GM12874 (cell line): ENCODE data around the gene CDC42BPA.

Source experiments
- TF ChIP-seq, protein P1 (sequence below): IDR thresholded peaks from 2 replicates; pipeline ENCODE4 v1.5.1; 2011; ENCODE audit warnings: low read depth, mild to moderate bottlenecking, control low read depth, low read length, moderate library complexity; ENCODE audit not compliant: insufficient read depth

The CDC42BPA gene

DNA sequence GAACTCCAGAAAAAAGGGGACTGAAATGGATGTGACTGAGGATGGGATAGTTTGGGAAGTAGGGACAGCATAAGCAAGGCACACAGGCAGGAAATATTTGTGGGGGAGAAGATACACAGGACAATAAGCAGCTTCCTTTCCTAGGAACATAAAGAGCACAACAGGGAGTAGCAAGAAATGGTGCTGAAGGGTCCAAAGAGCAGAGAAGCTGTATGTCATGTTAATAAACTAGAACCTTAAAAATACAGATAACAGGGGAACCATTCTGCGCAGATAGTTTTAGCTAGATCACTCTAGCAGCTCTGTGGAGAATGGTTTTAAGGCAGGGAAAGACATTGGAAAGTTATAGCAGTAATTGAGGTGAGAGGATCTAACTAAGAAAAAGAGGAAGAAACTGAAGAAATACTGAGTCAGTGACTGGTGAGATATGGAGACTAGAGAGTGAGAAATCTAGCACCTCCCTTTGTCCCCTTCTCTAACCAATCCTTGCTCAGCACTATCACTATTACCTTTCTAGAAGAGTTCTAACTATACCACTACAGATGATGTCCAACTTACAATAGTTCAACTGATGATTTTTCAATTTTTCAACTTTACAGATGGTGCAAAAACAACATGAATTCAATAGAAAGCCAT lies 95.0 kb downstream of the CDC42BPA start:
- TF ChIP-seq, protein P1, sequence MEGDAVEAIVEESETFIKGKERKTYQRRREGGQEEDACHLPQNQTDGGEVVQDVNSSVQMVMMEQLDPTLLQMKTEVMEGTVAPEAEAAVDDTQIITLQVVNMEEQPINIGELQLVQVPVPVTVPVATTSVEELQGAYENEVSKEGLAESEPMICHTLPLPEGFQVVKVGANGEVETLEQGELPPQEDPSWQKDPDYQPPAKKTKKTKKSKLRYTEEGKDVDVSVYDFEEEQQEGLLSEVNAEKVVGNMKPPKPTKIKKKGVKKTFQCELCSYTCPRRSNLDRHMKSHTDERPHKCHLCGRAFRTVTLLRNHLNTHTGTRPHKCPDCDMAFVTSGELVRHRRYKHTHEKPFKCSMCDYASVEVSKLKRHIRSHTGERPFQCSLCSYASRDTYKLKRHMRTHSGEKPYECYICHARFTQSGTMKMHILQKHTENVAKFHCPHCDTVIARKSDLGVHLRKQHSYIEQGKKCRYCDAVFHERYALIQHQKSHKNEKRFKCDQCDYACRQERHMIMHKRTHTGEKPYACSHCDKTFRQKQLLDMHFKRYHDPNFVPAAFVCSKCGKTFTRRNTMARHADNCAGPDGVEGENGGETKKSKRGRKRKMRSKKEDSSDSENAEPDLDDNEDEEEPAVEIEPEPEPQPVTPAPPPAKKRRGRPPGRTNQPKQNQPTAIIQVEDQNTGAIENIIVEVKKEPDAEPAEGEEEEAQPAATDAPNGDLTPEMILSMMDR: no peak

DNA sequence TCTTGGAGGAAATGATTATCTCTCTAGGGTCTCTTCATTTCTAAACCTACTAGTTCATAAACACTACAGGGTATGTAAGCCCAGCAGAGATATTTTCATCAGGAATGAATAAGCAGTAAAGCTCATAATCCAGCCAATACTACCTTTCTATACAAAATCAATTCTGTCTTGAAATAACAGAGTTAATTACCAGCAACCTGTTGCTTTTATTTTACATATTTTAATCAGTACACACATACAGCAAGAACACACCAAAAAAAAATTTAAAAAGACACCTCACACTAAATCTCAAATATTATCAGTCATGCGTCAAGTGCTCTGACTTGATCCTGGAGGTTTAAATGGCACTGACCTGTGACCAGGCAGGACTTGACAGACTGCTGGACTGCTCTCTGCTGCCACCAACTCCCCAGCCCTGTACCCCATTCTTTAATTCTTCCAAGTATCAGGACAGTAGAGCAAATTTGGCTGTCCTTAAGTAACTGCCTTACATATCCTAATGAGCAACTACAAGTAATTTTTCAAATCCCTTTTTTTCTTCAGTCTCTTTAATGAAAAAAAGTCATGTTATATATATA lies 98.5 kb downstream of the CDC42BPA start:
- TF ChIP-seq, protein P1: no peak

DNA sequence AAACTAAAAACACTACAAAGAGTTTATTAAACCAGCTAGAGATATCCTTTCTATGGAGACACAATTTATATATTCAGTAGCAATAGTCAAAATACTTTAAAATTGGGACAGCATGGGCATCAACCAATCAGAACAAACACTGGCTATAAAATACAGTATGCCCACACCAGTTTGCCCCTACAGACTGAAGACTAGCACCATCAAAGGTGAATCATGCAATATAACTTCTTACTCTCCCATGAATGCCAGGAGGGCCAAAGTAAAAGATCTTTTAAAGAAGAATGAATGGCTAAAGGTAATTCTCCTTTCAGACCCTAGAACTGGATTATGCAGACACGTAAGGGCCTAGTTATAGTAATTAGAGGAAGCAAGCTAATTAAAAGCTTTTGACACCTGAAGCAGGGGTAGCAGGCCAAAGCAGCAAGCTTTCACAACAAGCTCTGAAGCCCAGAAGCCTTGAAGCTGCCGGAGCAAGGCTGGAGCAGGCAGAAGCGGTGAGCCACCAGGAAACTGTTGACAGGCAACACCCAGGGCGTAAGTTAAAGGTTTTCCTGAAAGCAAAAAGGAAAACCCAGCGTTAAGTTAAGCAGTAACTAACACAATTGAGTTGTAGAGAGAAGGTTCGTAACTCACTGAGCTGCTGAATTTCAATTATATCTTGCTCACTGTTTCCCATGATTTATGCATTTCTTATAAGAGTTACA lies 99.3 kb downstream of the CDC42BPA start:
- TF ChIP-seq, protein P1: no peak

DNA sequence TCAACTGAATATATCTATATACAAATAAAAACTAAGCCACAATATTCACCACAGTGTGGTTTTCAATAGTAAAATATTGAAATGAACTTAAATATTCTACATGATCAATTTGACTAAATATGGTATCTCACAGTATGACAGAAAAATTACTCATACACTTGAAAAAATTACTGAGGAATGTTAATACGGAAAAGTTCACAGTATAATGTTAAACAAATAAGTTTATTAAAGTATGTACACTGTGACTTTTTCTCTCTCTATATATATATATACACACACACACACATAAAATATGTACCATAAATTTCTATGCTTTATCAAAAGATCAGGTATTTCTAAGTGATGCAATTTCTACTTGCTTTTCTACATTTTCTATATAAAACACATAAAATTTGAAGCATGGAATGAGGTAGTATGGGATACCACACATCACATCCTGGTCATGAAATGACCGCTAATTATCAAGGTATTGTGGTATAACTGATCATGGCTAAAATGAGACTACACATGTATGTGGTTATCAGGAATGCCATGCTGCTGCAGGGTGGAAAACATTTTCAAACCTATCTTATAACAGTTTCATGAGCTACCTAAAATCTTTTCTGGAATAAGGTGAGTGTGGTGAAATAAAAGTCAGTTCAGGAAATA lies 102.3 kb downstream of the CDC42BPA start:
- TF ChIP-seq, protein P1: no peak

DNA sequence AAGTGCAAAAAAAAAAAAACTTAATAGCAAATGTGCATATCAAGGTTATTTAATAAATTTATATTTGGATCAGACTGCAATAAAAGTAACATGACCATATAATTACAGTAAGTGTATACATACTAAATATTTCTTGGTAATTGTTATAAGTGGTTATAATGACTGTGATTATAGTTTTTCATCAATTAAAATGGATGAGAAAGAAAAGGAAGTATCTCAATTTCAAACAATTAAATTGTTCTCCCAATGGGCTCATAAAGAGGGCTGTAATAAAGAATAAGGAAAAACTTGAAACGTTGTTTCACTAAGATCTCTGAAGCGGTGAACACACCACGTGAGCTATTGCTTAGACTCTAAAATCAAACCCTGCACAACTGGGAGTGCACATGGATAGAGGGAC lies 104.1 kb downstream of the CDC42BPA start:
- TF ChIP-seq, protein P1: no peak

DNA sequence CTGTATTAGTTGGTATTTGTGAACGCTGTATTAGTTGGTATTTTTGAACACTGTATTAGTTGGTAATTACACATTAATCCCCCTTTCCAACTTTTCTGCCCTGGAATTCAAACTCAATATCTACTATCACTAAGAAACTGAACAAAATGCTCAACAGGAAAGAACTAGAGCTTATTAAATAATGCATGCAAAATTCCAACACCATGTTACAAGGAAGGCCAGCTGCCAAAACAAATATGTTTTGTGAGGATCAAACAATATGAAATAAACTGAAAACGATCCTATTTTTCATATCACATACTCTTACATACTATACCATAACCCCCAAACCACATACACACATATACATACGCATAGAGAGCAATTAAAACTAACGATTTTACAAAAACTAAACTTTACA lies 104.9 kb downstream of the CDC42BPA start:
- TF ChIP-seq, protein P1: no peak

DNA sequence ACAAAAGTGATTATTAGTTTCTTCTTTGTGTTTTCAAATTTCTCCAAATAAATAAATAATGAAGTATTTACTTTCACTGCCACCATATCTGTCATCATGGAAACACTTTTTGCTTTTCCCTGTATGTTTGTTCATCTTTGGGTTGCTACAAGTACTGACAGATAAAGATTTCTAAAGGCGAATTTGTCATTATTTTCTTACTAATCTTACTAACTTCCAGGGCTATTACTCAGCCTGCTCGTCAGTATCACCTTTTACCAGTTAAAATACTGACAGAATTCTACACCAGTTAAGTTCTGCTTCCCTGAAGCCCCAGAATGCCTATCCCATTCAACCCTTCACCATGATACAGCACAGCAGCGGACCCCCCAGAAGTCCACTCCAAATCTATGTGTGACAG lies 106.1 kb downstream of the CDC42BPA start:
- TF ChIP-seq, protein P1: no peak
